GM12878 (cell line): Measurements from ENCODE around the gene PLOD3. TPM values are rescaled to one million over a fixed set of nuclear protein-coding genes. Genes with fewer than 3 reads are reported as not detected.

Experiments
- ATAC-seq: fragments of 200-7000 bp; cut with Tn5 transposase; 3 replicates; pipeline ENCODE4 v1.9.1; 2020; ENCODE audit warnings: mild to moderate bottlenecking, moderate library complexity
- BruUV-seq: library from RNA; stranded (reverse); fragments of 400-500 nt; replicated peaks from 2 replicates; lab custom pipeline; 2021; lab: Mats Ljungman, UMichigan
- CTCF ChIA-PET: fragments of 300-600 bp; sonication (Branson Sonifier 250); formaldehyde crosslinking; extraction: SDS; loops from one replicate; lab custom pipeline; 2021; ENCODE audit warnings: inconsistent platforms; lab: Yijun Ruan, JAX
- POLR2A ChIA-PET: fragments of 350-600 bp; formaldehyde crosslinking; extraction: SDS; loops from one replicate; lab custom pipeline; 2021; ENCODE audit warnings: inconsistent platforms; lab: Charles Lee
- RAD21 ChIA-PET: fragments of 300-600 bp; sonication (Branson Sonifier 250); formaldehyde crosslinking; loops from one replicate; lab custom pipeline; 2023; ENCODE audit warnings: antibody characterized with exemption; ENCODE audit not compliant: unreplicated experiment; lab: Charles Lee
- SMC1A ChIA-PET: fragments of 300-600 bp; sonication (Branson Sonifier 250); formaldehyde crosslinking; loops from one replicate; lab custom pipeline; 2023; ENCODE audit not compliant: unreplicated experiment, uncharacterized antibody; lab: Charles Lee
- DNase-seq: peaks from one replicate; pipeline ENCODE4 v3.0.0-alpha.2; 2011; ENCODE audit warnings: low read depth, low spot score
- FAIRE-seq: peaks from 3 replicates; lab custom pipeline; 2011; peaks lifted over from hg19 to GRCh38; lab: Jason Lieb, UNC
- H2AFZ ChIP-seq: 2 replicates; pipeline ENCODE4 v1.6.0; 2011; ENCODE audit warnings: low read depth, low read length, control low read depth; ENCODE audit not compliant: control insufficient read depth
- H3K27ac ChIP-seq: 2 replicates; pipeline ENCODE4 v1.5.1; 2011; ENCODE audit warnings: control low read depth; ENCODE audit not compliant: control insufficient read depth, insufficient read depth
- H3K27me3 ChIP-seq, 2 experiments: replicated peaks in 1 of 2; 2 replicates each; pipeline versions ENCODE4 v1.6.0 to v1.6.1; 2011; ENCODE audit warnings: low read length in 1 of 2; ENCODE audit not compliant: control insufficient read depth in 2 of 2, insufficient read depth in 2 of 2
- H3K36me3 ChIP-seq, 2 experiments: 2 replicates each; pipeline ENCODE4 v1.5.1; 2011; ENCODE audit warnings: low read length in 1 of 2; ENCODE audit not compliant: control insufficient read depth in 2 of 2, insufficient read depth in 2 of 2
- H3K4me1 ChIP-seq: 2 replicates; pipeline ENCODE4 v1.6.1; 2011; ENCODE audit warnings: mild to moderate bottlenecking, low read length, moderate library complexity, mixed read lengths; ENCODE audit not compliant: control insufficient read depth, insufficient read depth
- H3K4me2 ChIP-seq: 2 replicates; pipeline ENCODE4 v1.6.0; 2011; ENCODE audit warnings: control low read depth; ENCODE audit not compliant: control insufficient read depth, insufficient read depth
- H3K4me3 ChIP-seq: fragments of 200-600 bp; sonication (generic); 2 replicates; pipeline ENCODE4 v1.5.1; 2016
- H3K79me2 ChIP-seq: 2 replicates; pipeline ENCODE4 v1.6.0; 2011; ENCODE audit warnings: low read length; ENCODE audit not compliant: control insufficient read depth, insufficient read depth
- H3K9ac ChIP-seq: 2 replicates; pipeline ENCODE4 v1.8.0; 2011; ENCODE audit warnings: low read length, control low read depth, mixed read lengths; ENCODE audit not compliant: control insufficient read depth, insufficient read depth
- H3K9me3 ChIP-seq: replicated peaks from 3 replicates; pipeline ENCODE4 v1.5.1; 2011; ENCODE audit warnings: mild to moderate bottlenecking, low read length; ENCODE audit not compliant: control insufficient read depth, insufficient read depth
- H4K20me1 ChIP-seq: 2 replicates; pipeline ENCODE4 v1.6.0; 2011; ENCODE audit not compliant: control insufficient read depth, insufficient read depth
- ATF2 ChIP-seq: IDR thresholded peaks from 2 replicates; pipeline ENCODE4 v1.6.1; 2012; ENCODE audit warnings: low read length, inconsistent platforms
- BHLHE40 ChIP-seq, 2 experiments: fragments of 450-650 bp in 1 of 2; IDR thresholded peaks; 2 replicates each; pipeline ENCODE4 v1.6.1; 2011 to 2017; ENCODE audit warnings: low read depth in 2 of 2, borderline replicate concordance in 1 of 2, improper control_type of control experiment in 1 of 2, low read length in 1 of 2, mild to moderate bottlenecking in 1 of 2
- BMI1 ChIP-seq: fragments of 450-650 bp; IDR thresholded peaks from 2 replicates; pipeline ENCODE4 v1.6.1; 2016; ENCODE audit warnings: mild to moderate bottlenecking, moderate library complexity, borderline replicate concordance
- CBX3 ChIP-seq: fragments of 200-600 bp; sonication (generic); IDR thresholded peaks from 2 replicates; pipeline ENCODE4 v1.6.1; 2016; ENCODE audit warnings: low read depth, borderline replicate concordance
- EZH2 ChIP-seq: IDR thresholded peaks from 2 replicates; pipeline ENCODE4 v1.6.1; 2012; ENCODE audit warnings: low read depth, mild to moderate bottlenecking, control low read depth, inconsistent platforms, low read length, borderline replicate concordance; ENCODE audit not compliant: control insufficient read depth
- JUNB ChIP-seq: IDR thresholded peaks from 2 replicates; pipeline ENCODE4 v1.6.1; 2016; ENCODE audit warnings: antibody characterized with exemption, mild to moderate bottlenecking
- MYC ChIP-seq: IDR thresholded peaks from 2 replicates; pipeline ENCODE4 v1.6.1; 2011; ENCODE audit warnings: mild to moderate bottlenecking, low read length, moderate library complexity, inconsistent platforms; ENCODE audit not compliant: insufficient read depth, insufficient replicate concordance, insufficient read length, severe bottlenecking
- RBBP5 ChIP-seq: fragments of 200-600 bp; sonication (generic); conservative IDR thresholded peaks from 2 replicates; pipeline ENCODE4 v1.6.1; 2016
- RUNX3 ChIP-seq: IDR thresholded peaks from 2 replicates; pipeline ENCODE4 v1.6.1; 2012; ENCODE audit warnings: low read length, inconsistent platforms
- SREBF1 ChIP-seq: IDR thresholded peaks from 2 replicates; pipeline ENCODE4 v1.6.1; 2012; ENCODE audit warnings: mild to moderate bottlenecking, low read length
- SUPT20H ChIP-seq: IDR thresholded peaks from 2 replicates; pipeline ENCODE4 v1.6.1; 2011; ENCODE audit warnings: low read depth, mild to moderate bottlenecking, low read length, moderate library complexity, borderline replicate concordance; ENCODE audit not compliant: control insufficient read depth
- TARDBP ChIP-seq: IDR thresholded peaks from 2 replicates; pipeline ENCODE4 v1.6.1; 2016; ENCODE audit warnings: borderline replicate concordance
- TBL1XR1 ChIP-seq: IDR thresholded peaks from 2 replicates; pipeline ENCODE4 v1.6.1; 2012; ENCODE audit warnings: low read depth, low read length, improper control_type of control experiment
- WRNIP1 ChIP-seq: IDR thresholded peaks from 2 replicates; pipeline ENCODE4 v1.6.1; 2011; ENCODE audit warnings: low read depth, low read length, improper control_type of control experiment, borderline replicate concordance
- YBX1 ChIP-seq: fragments of 450-650 bp; IDR thresholded peaks from 2 replicates; pipeline ENCODE4 v1.6.1; 2016; ENCODE audit warnings: antibody characterized with exemption
- ZNF217 ChIP-seq: fragments of 450-650 bp; IDR thresholded peaks from 2 replicates; pipeline ENCODE4 v1.6.1; 2017; ENCODE audit warnings: antibody characterized with exemption, mild to moderate bottlenecking
- WGBS: methylation state at CpG from one replicate; pipeline ENCODE4 v1.1.6; 2016; ENCODE audit warnings: low lambda C conversion rate; ENCODE audit not compliant: insufficient replicate concordance, insufficient coverage; ENCODE audit errors: missing lambda C conversion rate; 5-methylcytosine and 5-hydroxymethylcytosine counted together
- in situ Hi-C: fragments of 300-500 bp; cut with MboI; formaldehyde crosslinking; loops from 9 replicates; pipeline ENCODE4 v1.14.3; 2018; ENCODE audit warnings: mixed read lengths
- intact Hi-C: fragments of 100-400 bp; cut with micrococcal nuclease; formaldehyde crosslinking; loops from one replicate; pipeline ENCODE4 v1.14.2; 2022; ENCODE audit not compliant: unreplicated experiment
- polyA plus RNA-seq, 11 experiments: library from polyadenylated mRNA; depleted of rRNA in 4 of 11; unstranded in 6 of 11; stranded (reverse) in 5 of 11; fragments of >200 nt; fragmentation: Nextera tagmentation in 4 of 11; fragmentation: Illumina TruSeq in 1 of 11; extraction: Ambion mirVana in 4 of 11; extraction: Trizol in 1 of 11; gene quantifications; 1 replicate in 1 of 11; 2 replicates in 10 of 11; pipeline versions ENCODE4 v1.2.1 to v1.2.3, GENCODE V29; 2011 to 2016; ENCODE audit warnings: inconsistent platforms in 2 of 11, missing spikeins in 2 of 11, low read depth in 1 of 11
- total RNA-seq, 4 experiments: library from RNA; depleted of rRNA in 3 of 4; stranded (reverse); fragments of >200 nt in 3 of 4; fragmentation: Illumina TruSeq in 1 of 4; extraction: Trizol in 1 of 4; gene quantifications; 2 replicates each; pipeline versions ENCODE4 v1.2.1 to v1.2.3, GENCODE V29; 2013 to 2021

Gene PLOD3
- total and polyA plus RNA-seq, 10 of the 15 experiments (the other 5 are each of a cell fraction or from before 2014, with no cell fraction given) = 0.53 to 27.8 (median 15.1) TPM

GRCh38 chr7:101212014-101212413 lies 5.4 kb downstream of the PLOD3 start (continued):
- no peak for TF ChIP-seq TARDBP
- TF ChIP-seq TBL1XR1 = no peak
- TF ChIP-seq BMI1 = no peak

- intact Hi-C loops (no loop called here), in situ Hi-C loops (no loop called here)
- ChIA-PET RAD21 (no interaction called here), CTCF (no interaction called here), SMC1A (interaction anchor here (0.6 kb wide), 1 partner anchor 77 kb away, joined by 3 read pairs; no protein-coding TSS in a partner anchor), POLR2A (no interaction called here)
- no peak overlapping the region for H3K9ac ChIP-seq
- H3K4me2 ChIP-seq = no peak overlapping the region
- H3K9me3 ChIP-seq = no peaks in the 10 kb centered on the region
- H3K4me1 ChIP-seq = peaks cover 5% of the 10 kb centered on the region
- no peak for DNase-seq
- peaks cover 0 to 3% of the 10 kb centered on the region in 2 experiments; a peak in 2 of 4 replicates for H3K36me3 ChIP-seq
- no peak overlapping the region for H3K4me3 ChIP-seq
- TF ChIP-seq JUNB (no peak), SREBF1 (no peak), CBX3 (no peak), EZH2 (no peak), BHLHE40 (IDR thresholded peaks at IDR 0.05; ENCODE audit: borderline replicate concordance in 1 of 2, low read depth in 2 of 2, low read length in 1 of 2) (no peak), RBBP5 (no peak), SUPT20H (no peak), ZNF217 (no peak), RUNX3 (no peak), MYC (no peak), YBX1 (no peak), WRNIP1 (no peak), ATF2 (no peak)
- H3K27ac ChIP-seq = no peak overlapping the region
- peaks cover 9% of the 10 kb centered on the region for H3K79me2 ChIP-seq
- no peak for FAIRE-seq
- no peak overlapping the region for H2AFZ ChIP-seq
- 98% methylated on average over 19 of the region's 24 CpGs for WGBS
- no TSS peak for BruUV-seq
- H4K20me1 ChIP-seq = no peaks in the 10 kb centered on the region
- H3K27me3 ChIP-seq = no peaks in the 10 kb centered on the region
- ATAC-seq = no peak
Observed at GRCh38 chr7:101211501-101211900, 5.9 kb downstream of the PLOD3 start.
